Astrocyte of the spinal cord (primary cell): ENCODE measurements around the gene TYRO3.
A peak's percentile ranks its signal among the peaks of the same experiment; 100 is the strongest.

Experiments used
- DNase-seq: peaks from one replicate; pipeline ENCODE4 v3.0.0; 2011; ENCODE audit warnings: low read depth, low spot score
- H3K4me3 ChIP-seq: 2 replicates; pipeline ENCODE4 v1.5.1; 2011; ENCODE audit warnings: low read depth, mild to moderate bottlenecking, low read length, moderate library complexity
- CTCF ChIP-seq: IDR thresholded peaks from 2 replicates; pipeline ENCODE4 v1.5.1; 2012; ENCODE audit warnings: low read depth, mild to moderate bottlenecking, low read length, inconsistent platforms
- in situ Hi-C: cut with HindIII; loops from 2 replicates; pipeline ENCODE4 v1.10.0; 2017; ENCODE audit warnings: low sequenced_read_pairs

The TYRO3 gene

GRCh38 chr15:41550066-41550775 is 8.8 kb upstream of the TYRO3 start:
- no peak for TF ChIP-seq CTCF
- no peak for DNase-seq
- in situ Hi-C loops, result no loop called here
- no peak overlapping the region for H3K4me3 ChIP-seq

- TF ChIP-seq CTCF, result no peak
- no peak overlapping the region for H3K4me3 ChIP-seq
- in situ Hi-C loops, result no loop called here
- no peak for DNase-seq
Observed at GRCh38 chr15:41553731-41554130, 5.3 kb upstream of the TYRO3 start.

GRCh38 chr15:41554343-41554742 is 4.7 kb upstream of the TYRO3 start:
- no peak for TF ChIP-seq CTCF

GRCh38 chr15:41554915-41555314 is 4.1 kb upstream of the TYRO3 start:
- in situ Hi-C loops, result no loop called here

More at GRCh38 chr15:41554343-41554742, 4.7 kb upstream of the TYRO3 start:
- no peak overlapping the region for H3K4me3 ChIP-seq
- in situ Hi-C loops, result no loop called here
- no peak for DNase-seq

GRCh38 chr15:41556677-41557076 is 2.3 kb upstream of the TYRO3 start:
- no peak for DNase-seq
- no peak for TF ChIP-seq CTCF
- in situ Hi-C loops, result no loop called here
- no peak overlapping the region for H3K4me3 ChIP-seq

More at GRCh38 chr15:41554915-41555314, 4.1 kb upstream of the TYRO3 start:
- TF ChIP-seq CTCF, result no peak
- no peak for DNase-seq
- no peak overlapping the region for H3K4me3 ChIP-seq

- in situ Hi-C loops, result no loop called here
- DNase-seq, result peak; percentile 79
Observed at GRCh38 chr15:41557673-41558399, 1.2 kb upstream of the TYRO3 start.

More at GRCh38 chr15:41557673-41558399, 1.2 kb upstream of the TYRO3 start:
- peak overlapping the region; percentile 61 for H3K4me3 ChIP-seq
- peak; percentile 95 for TF ChIP-seq CTCF
